ENCODE results near the gene CCSAP. TPM values are rescaled to one million over a fixed set of nuclear protein-coding genes. Genes with fewer than 3 reads are reported as not detected.

The CCSAP gene
- total RNA-seq, 1 experiment from 2014 or later, result 8.5 TPM

- Mint-ChIP-seq H3K4me1 (peaks cover 16 to 20% of the 10 kb centered on the region in 2 experiments), H3K27ac (peak overlapping the region in 1 of 3 experiments; percentile 38; a peak in 1 of 7 replicates), H3K9me3 (peaks cover 7% of the 10 kb centered on the region in 2 experiments; a peak in 4 of 5 replicates), H3K36me3 (ENCODE audit: insufficient read depth in 1 of 3, low read depth in 3 of 3) (peaks cover 9 to 18% (median 12%) of the 10 kb centered on the region in 3 experiments), H3K27me3 (ENCODE audit: low read depth) (no peaks in the 10 kb centered on the region), H3K4me3 (no peak overlapping the region)
- no peaks in the 10 kb centered on the region for H4K20me1 ChIP-seq (ENCODE audit: control insufficient read depth, insufficient read depth, insufficient read length)
- H2BK5ac ChIP-seq (ENCODE audit: insufficient read length, low read length), result no peak overlapping the region
- H3K79me1 ChIP-seq (ENCODE audit: insufficient read depth, low read depth, low read length, poor library complexity, severe bottlenecking), result peaks cover 13% of the 10 kb centered on the region
- no peak overlapping the region for H3K18ac ChIP-seq (ENCODE audit: insufficient read length, low read depth, low read length)
- H4K8ac ChIP-seq (replicated peaks; ENCODE audit: insufficient read length, low read depth, low read length), result no peak overlapping the region
- no peak overlapping the region for H2BK12ac ChIP-seq (ENCODE audit: insufficient read length, low read depth, low read length)
- H3K4me2 ChIP-seq (ENCODE audit: insufficient read depth, insufficient read length, low read length), result no peak overlapping the region
- no peak overlapping the region for H3K4ac ChIP-seq (ENCODE audit: low read depth, low read length)
- DNase-seq, result no peak
- H3K4me1 ChIP-seq (ENCODE audit: insufficient read depth, low read length), result peaks cover 2% of the 10 kb centered on the region; the same call in 1 of the 2 replicates
- no peak overlapping the region for H3K23ac ChIP-seq (ENCODE audit: insufficient read length, low read depth, low read length)
- H4K5ac ChIP-seq (ENCODE audit: insufficient read length, low read depth, low read length), result no peak overlapping the region
- H4K91ac ChIP-seq (ENCODE audit: insufficient read length, low read depth, low read length), result no peak overlapping the region
- H3K14ac ChIP-seq (ENCODE audit: insufficient read depth, low read length), result no peak overlapping the region
- no peak overlapping the region for H3K56ac ChIP-seq (ENCODE audit: insufficient read length, low read depth, low read length)
- no peak overlapping the region for H3K27ac ChIP-seq (ENCODE audit: insufficient read length, low read depth, low read length)
- WGBS (ENCODE audit: extremely low coverage, insufficient read length, low lambda C conversion rate), result no CpG with 5 or more reads among the region's 2 CpGs
- H3K9ac ChIP-seq (ENCODE audit: extremely low read depth, insufficient read length, low read length), result no peak overlapping the region
- H2BK15ac ChIP-seq (ENCODE audit: low read depth, low read length), result no peak overlapping the region
- no peaks in the 10 kb centered on the region for H3K23me2 ChIP-seq (ENCODE audit: insufficient read length, low read depth, low read length, poor library complexity, severe bottlenecking)
- H2AFZ ChIP-seq (ENCODE audit: low read length), result no peak overlapping the region
- H3K9me3 ChIP-seq (ENCODE audit: control insufficient read depth, low read depth, low read length), result no peaks in the 10 kb centered on the region
- no peak for TF ChIP-seq CTCF (conservative IDR thresholded peaks at IDR 0.05)
- H2BK20ac ChIP-seq (ENCODE audit: low read depth, low read length, poor library complexity, severe bottlenecking), result no peak overlapping the region
- no peaks in the 10 kb centered on the region for H3K27me3 ChIP-seq (ENCODE audit: insufficient read depth, low read length)
- H3K79me2 ChIP-seq (ENCODE audit: insufficient read depth, low read length), result peaks cover 22% of the 10 kb centered on the region; the same call in 1 of the 2 replicates
- no peak overlapping the region for H2BK120ac ChIP-seq (ENCODE audit: low read depth, low read length, poor library complexity, severe bottlenecking)
- H2AK5ac ChIP-seq (ENCODE audit: insufficient read length, low read length), result no peak overlapping the region
- no peak overlapping the region for H3T11ph ChIP-seq (ENCODE audit: low read length)
These were observed 8.1 kb downstream of the CCSAP start for GRCh38 chr1:229334716-229335115.
